IPS-18a (cell line): ENCODE measurements around the gene NRL.

ENCODE experiments used
- H3K27ac ChIP-seq: one replicate; pipeline ENCODE4 v1.5.1; 2013; ENCODE audit warnings: low read length
- H3K27me3 ChIP-seq: one replicate; pipeline ENCODE4 v1.6.1; 2013; ENCODE audit warnings: mild to moderate bottlenecking, low read length; ENCODE audit not compliant: control insufficient read depth, insufficient read depth
- H3K36me3 ChIP-seq: one replicate; pipeline ENCODE4 v1.6.1; 2013; ENCODE audit warnings: low read depth, low read length; ENCODE audit not compliant: control insufficient read depth
- H3K4me1 ChIP-seq: one replicate; pipeline ENCODE4 v1.6.1; 2013; ENCODE audit warnings: low read depth, low read length; ENCODE audit not compliant: control insufficient read depth
- H3K4me3 ChIP-seq: one replicate; pipeline ENCODE4 v1.5.1; 2013; ENCODE audit warnings: low read length
- H3K9ac ChIP-seq: one replicate; pipeline ENCODE4 v1.6.1; 2013; ENCODE audit warnings: mild to moderate bottlenecking, low read length, moderate library complexity
- H3K9me3 ChIP-seq: one replicate; pipeline ENCODE4 v1.6.1; 2013; ENCODE audit warnings: low read depth, low read length; ENCODE audit not compliant: control insufficient read depth

Gene NRL

DNA sequence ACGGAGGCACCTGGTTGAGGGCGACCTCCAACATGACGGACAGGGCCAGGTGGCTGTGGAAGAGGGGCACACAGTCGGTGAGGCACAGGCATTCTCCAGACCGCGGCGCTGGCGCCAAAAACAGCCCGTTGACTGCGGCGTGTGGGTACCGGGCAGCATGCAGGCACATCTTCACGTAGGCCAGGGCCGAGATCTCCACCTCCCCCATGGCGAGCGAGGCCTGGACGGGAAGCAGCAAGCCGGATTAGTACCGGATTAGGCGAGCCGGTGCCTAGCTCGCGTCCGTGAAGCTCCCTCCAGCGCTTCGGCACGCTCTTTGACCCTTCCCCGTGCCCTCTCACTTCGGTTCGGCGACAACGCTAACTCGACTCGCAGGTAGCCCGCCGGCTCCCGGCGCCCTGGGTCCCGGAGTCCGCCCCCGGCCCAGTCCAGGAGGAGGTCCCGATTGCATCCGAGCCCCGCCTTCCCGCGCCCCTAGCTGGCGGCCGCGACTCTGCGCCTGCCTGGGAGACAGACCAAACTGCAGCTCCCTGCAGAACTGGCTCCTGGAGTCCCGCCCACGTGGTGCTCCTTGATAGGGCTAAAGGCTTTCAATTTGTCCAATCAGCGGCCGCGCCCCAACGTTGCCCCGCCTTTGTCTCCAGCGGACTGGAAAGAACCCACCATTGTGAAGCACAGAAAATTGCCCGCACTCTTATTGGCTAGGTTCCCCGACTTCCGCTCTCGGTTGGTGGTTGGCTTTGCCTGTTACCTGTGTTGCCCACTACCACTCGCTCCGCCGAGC lies 26.5 kb upstream of the NRL start, which contains the start of gene EMC9:
EMC9 (minus strand) TSS at position 495 of the 784 bp plus-strand sequence; CDS start at position 208, 287 bp downstream.
- peak within 1 kb of the TSS; percentile 97 for H3K4me3 ChIP-seq
- H3K9ac ChIP-seq: peak within 1 kb of the TSS; percentile 86
- H3K4me1 ChIP-seq: peaks cover 15% of the 10 kb centered on the region
- no peaks in the 10 kb centered on the region for H3K9me3 ChIP-seq
- H3K36me3 ChIP-seq: peaks cover 36% of the 10 kb centered on the region
- H3K27ac ChIP-seq: peak within 1 kb of the TSS; percentile 67
- H3K27me3 ChIP-seq: no peaks in the 10 kb centered on the region

DNA sequence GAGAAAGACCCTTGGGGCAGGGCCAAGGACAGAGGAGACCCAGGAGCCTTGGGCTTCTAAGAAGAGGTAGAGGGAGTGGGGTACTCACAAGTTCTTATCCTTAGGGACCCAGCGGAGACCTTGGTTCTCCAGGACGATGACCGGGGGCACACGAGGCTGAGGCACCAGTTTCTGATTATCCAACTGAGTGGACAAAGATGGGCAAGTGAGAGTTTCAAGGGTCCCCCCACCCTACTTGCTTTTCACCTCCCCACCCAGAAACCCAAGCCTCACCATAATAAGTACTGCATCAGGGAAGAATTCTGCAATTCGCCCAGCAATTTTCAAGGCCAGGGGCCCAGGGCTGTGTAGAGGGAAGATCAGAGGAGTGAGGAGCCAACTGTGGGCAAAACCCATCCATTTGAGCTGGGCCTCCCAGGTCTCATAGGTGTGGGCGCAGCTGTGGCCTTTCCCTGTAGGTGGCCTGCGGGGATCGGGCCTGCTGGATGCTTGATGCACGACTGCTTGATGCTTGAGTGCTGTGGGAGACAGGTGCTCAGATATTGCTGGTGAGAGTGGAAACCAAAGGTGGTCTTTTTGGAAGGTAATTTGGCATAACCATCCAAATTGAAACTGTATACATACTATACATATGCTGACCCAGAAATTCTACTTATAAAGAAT lies 24.7 kb upstream of the NRL start:
- no peaks in the 10 kb centered on the region for H3K27me3 ChIP-seq
- peak overlapping the region; percentile 97 for H3K4me3 ChIP-seq
- no peak overlapping the region for H3K27ac ChIP-seq
- peaks cover 31% of the 10 kb centered on the region for H3K36me3 ChIP-seq
- H3K9ac ChIP-seq: no peak overlapping the region
- peaks cover 11% of the 10 kb centered on the region for H3K4me1 ChIP-seq
- no peaks in the 10 kb centered on the region for H3K9me3 ChIP-seq

DNA sequence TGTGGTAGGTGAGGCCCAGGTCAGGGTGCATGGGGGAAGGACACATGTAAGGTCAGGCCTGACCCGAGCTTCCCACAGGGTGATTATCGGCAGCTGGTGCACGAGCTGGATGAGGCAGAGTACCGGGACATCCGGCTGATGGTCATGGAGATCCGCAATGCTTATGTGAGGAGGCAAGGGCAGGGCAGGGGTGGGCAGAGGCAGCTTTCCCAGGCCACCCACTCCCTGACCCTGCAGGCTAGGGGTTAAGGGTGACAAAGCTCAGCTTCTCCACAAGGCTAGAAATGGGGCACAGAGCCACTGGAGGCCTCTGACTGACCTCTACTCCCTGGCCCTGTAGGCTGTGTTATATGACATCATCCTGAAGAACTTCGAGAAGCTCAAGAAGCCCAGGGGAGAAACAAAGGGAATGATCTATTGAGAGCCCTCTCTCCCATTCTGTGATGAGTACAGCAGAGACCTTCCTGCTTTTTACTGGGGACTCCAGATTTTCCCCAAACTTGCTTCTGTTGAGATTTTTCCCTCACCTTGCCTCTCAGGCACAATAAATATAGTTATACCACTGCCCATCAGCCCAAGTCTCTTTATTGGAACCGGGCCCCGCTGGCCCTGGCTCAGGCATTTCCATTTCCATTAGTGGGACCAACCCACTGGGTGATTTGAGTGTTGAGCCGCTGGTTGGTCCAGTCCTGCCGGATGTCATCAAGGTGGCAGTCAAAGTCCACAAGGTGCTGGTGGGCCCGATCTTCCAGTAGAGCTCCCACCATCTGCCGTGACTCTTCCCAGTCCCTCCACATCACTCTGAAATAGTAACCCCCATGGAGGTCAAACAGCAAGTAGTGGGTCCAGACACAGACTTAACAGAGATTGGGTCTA lies 23.9 kb upstream of the NRL start:
- Histone ChIP-seq H3K4me3 (no peak overlapping the region), H3K36me3 (peaks cover 23% of the 10 kb centered on the region), H3K4me1 (peaks cover 11% of the 10 kb centered on the region), H3K27ac (no peak overlapping the region), H3K9ac (no peak overlapping the region), H3K9me3 (no peaks in the 10 kb centered on the region), H3K27me3 (no peaks in the 10 kb centered on the region)

DNA sequence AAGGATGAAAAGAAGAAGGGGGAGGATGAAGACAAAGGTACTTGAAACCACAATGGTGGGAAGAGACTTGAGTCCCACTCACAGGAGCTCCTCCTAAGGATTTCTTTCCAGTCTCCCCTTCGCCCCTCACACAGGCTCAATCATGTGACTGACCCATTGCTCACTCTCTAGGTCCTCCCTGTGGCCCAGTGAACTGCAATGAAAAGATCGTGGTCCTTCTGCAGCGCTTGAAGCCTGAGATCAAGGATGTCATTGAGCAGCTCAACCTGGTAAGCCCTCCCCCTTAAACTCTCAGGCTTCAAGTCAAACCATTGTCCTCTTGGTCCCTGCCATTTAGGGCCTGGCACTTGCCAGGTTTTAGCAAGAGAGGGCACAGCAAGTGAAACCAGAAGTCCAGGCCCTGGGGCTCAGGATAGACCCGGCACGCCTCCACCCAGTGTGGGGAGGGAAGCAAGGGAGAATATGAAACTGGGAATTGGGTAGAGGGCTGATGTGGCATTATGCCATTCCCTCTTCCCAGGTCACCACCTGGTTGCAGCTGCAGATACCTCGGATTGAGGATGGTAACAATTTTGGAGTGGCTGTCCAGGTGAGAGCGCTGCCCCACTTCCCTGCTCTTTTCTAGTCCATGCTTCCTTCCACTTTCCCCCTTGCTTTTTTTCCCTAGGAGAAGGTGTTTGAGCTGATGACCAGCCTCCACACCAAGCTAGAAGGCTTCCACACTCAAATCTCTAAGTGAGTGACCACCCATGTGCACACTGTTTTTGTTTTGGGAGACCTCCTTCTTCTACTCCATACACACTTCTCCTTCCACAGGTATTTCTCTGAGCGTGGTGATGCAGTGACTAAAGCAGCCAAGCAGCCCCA lies 23.0 kb upstream of the NRL start:
- Histone ChIP-seq H3K9me3 (no peaks in the 10 kb centered on the region), H3K4me3 (no peak overlapping the region), H3K27me3 (no peaks in the 10 kb centered on the region), H3K27ac (no peak overlapping the region), H3K36me3 (peaks cover 21% of the 10 kb centered on the region), H3K4me1 (peaks cover 11% of the 10 kb centered on the region), H3K9ac (no peak overlapping the region)

DNA sequence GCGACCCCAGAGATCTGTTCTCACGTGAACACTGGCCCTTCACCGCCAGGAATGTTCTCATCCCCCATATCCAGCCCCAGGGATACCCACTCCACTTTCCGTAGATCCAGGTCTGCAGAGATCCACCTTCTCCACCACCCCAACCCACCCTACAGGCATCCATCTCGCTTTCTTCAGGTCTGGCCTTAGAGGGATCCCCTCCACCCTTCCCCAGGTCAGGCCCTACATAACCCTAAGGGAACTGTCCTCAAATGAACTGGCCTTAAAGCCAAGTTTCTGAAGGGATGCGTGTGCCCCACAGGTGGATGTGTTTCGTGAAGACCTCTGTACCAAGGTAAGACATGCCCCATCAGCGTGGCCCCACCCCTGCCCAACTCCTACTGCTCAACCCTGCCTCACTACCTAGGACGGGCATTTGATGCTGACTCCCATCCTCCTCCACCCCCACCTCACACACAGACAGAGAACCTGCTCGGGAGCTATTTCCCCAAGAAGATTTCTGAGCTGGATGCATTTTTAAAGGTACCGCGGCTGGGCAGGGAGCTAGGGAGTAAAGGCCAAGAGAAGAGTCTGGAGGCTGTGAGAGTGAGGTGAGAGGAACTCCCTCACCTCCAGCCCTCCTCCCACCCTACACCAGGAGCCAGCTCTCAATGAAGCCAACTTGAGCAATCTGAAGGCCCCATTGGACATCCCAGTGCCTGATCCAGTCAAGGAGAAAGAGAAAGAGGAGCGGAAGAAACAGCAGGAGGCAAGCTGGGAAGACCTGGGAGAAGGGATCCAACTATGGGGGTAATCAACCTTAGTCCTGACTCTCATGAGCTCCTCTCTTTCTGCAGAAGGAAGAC lies 22.2 kb upstream of the NRL start:
- Histone ChIP-seq H3K27me3 (no peaks in the 10 kb centered on the region), H3K36me3 (peaks cover 21% of the 10 kb centered on the region), H3K27ac (no peak overlapping the region), H3K9ac (no peak overlapping the region), H3K4me3 (peak overlapping the region; percentile 78), H3K9me3 (no peaks in the 10 kb centered on the region), H3K4me1 (peaks cover 11% of the 10 kb centered on the region)

DNA sequence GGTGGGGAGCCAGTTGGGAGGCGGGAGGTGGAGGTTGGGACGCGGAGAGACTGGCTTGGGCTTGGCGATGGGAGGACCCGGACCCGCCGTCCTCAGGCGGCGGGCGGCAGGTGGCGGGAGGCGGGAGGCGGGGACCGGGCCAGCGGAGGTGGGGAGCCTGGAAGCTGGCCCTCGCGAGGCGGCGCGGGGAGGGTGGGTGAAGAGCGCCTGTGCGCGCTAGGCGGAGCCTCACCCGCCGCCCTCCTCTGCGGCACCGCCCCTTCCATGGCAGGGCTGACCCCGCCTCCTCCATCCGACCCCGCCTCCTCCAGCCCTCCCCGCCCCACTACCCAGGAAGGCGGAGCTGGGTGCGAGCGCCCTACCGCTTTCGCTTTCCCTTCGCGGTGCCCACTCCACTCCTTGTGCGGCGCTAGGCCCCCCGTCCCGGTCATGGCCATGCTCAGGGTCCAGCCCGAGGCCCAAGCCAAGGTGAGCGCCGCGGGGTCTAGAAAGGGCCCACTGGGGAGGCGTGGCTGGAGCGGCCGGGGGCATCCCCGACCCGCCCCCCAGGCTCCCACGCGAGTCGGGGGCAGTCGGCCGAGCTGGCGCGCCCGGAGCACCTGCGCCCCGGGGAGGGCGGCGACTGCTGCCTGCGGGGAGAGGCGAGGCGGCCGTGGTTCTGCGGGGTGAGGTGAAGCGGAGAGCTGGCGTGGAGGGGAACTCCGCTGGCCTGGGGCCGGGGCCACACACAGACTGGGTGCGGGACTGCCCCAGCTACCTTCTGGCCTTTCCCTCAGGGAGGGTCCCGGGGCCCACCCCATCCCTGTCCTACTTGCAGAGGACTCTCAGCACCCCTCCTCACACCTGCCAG lies 21.3 kb upstream of the NRL start, which contains the start of gene PSME1:
PSME1 (plus strand) TSS at position 361 of the 850 bp plus-strand sequence; CDS start at position 430, 69 bp downstream.
- Histone ChIP-seq H3K27me3 (no peaks in the 10 kb centered on the region), H3K36me3 (peaks cover 21% of the 10 kb centered on the region), H3K9ac (peak within 1 kb of the TSS; percentile 60), H3K4me3 (peak within 1 kb of the TSS; percentile 78), H3K9me3 (no peaks in the 10 kb centered on the region), H3K27ac (no peak within 1 kb of the TSS), H3K4me1 (peaks cover 11% of the 10 kb centered on the region)

DNA sequence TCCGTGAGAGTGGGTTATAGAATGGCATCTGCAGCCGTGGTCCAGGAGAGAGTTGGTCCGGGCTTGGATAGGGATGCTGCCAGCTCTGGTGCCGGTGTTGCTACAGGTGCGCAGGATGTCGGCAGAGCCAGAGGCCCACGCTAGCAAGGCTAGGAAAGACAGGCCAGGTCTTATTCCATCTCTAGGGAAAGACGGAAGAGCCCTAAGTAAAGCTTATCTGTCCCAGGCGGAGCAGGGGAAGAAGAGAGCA lies 20.8 kb upstream of the NRL start:
- Histone ChIP-seq H3K4me3 (peak overlapping the region; percentile 78), H3K36me3 (peaks cover 21% of the 10 kb centered on the region), H3K27ac (no peak overlapping the region), H3K9ac (peak overlapping the region; percentile 19), H3K27me3 (no peaks in the 10 kb centered on the region), H3K4me1 (peaks cover 11% of the 10 kb centered on the region), H3K9me3 (no peaks in the 10 kb centered on the region)

DNA sequence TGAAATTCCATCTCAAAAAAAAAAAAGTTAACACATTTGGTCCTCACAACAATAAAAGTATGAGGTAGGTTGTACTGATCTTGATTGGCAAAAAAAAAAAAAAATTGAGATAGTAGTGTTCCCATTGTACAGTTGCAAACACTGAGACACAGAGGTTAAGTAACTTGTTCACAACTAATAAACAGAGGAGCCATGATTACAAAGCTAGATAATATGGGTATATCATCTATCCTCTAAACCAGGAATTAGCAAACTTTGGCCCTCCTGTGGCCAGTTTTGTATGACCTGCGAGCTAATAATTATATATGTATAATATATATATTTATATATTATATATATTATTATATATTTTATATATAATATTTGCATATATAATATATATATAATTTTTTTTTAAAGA lies 19.0 kb upstream of the NRL start:
- Histone ChIP-seq H3K4me1 (peaks cover 6% of the 10 kb centered on the region), H3K9ac (no peak overlapping the region), H3K27ac (no peak overlapping the region), H3K36me3 (peaks cover 12% of the 10 kb centered on the region), H3K4me3 (no peak overlapping the region), H3K27me3 (no peaks in the 10 kb centered on the region), H3K9me3 (no peaks in the 10 kb centered on the region)

DNA sequence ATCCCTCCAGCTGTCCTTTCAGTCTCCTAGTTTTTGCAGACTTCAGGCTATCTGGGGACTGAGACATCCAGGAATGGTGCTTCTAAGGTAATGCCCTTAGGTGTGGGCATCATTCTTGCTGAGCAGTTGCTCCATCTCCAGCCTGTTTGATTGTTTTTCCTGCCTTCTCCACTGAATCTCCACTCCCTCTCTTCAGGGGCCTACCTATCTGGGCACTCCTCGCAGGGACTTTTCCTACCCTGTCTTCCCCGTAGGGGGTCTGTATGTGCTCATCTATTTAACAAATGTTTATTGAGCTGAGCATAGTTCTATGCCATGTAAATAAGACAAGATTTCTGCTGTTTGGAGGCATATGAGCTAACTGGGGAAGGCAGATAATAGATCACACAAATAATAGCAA lies 18.2 kb upstream of the NRL start:
- H3K27me3 ChIP-seq: no peaks in the 10 kb centered on the region
- H3K27ac ChIP-seq: no peak overlapping the region
- H3K9me3 ChIP-seq: no peaks in the 10 kb centered on the region
- no peak overlapping the region for H3K9ac ChIP-seq
- H3K4me3 ChIP-seq: no peak overlapping the region
- H3K4me1 ChIP-seq: peaks cover 6% of the 10 kb centered on the region
- H3K36me3 ChIP-seq: peaks cover 4% of the 10 kb centered on the region
